CD4-positive, alpha-beta T cell (primary cell): ENCODE results near the gene RRAS2. TPM values are rescaled to one million over a fixed set of nuclear protein-coding genes. Genes with fewer than 3 reads are reported as not detected.

Experiments used
- ATAC-seq: fragments of 200-7000 bp; cut with Tn5 transposase; one replicate; pipeline ENCODE4 v1.10.0; 2022; ENCODE audit warnings: mild to moderate bottlenecking; ENCODE audit not compliant: poor library complexity
- CTCF ChIA-PET: fragments of 350-600 bp; sonication (Branson Sonifier 250); formaldehyde crosslinking; loops from one replicate; lab custom pipeline; 2021; ENCODE audit warnings: antibody characterized with exemption, inconsistent platforms; lab: Charles Lee
- POLR2A ChIA-PET: fragments of 350-600 bp; sonication (Branson Sonifier 250); formaldehyde crosslinking; loops from one replicate; lab custom pipeline; 2021; ENCODE audit warnings: antibody characterized with exemption, inconsistent platforms; lab: Charles Lee
- DNase-seq, 14 experiments: peaks; one replicate each; pipeline ENCODE4 v3.0.0-alpha.2; 2013 to 2020; ENCODE audit warnings: mixed read lengths in 2 of 14
- H3K27ac ChIP-seq, 2 donors: one replicate each; pipeline versions ENCODE4 v1.5.1 to v1.7.0; 2013; ENCODE audit warnings: low read length in 2 of 2, low read depth in 1 of 2, mild to moderate bottlenecking in 1 of 2
- H3K27me3 ChIP-seq, 2 experiments: 1 replicate in 1 of 2; 2 replicates in 1 of 2; pipeline versions ENCODE4 v1.6.1 to v1.7.0; 2013; ENCODE audit warnings: low read length in 2 of 2, control low read depth in 1 of 2, mild to moderate bottlenecking in 1 of 2, moderate library complexity in 1 of 2; ENCODE audit not compliant: insufficient read depth in 2 of 2, control insufficient read depth in 1 of 2
- H3K36me3 ChIP-seq: one replicate; pipeline ENCODE4 v1.6.1; 2013; ENCODE audit warnings: low read length, control low read depth; ENCODE audit not compliant: insufficient read depth
- H3K4me1 ChIP-seq: one replicate; pipeline ENCODE4 v1.6.1; 2013; ENCODE audit warnings: low read length, control low read depth; ENCODE audit not compliant: insufficient read depth
- H3K4me3 ChIP-seq: one replicate; pipeline ENCODE4 v1.5.1; 2013; ENCODE audit warnings: mild to moderate bottlenecking, low read length, moderate library complexity
- H3K9me3 ChIP-seq, 2 experiments: 1 replicate in 1 of 2; 2 replicates in 1 of 2; pipeline versions ENCODE4 v1.6.1 to v1.7.0; 2013; ENCODE audit warnings: low read length in 2 of 2, mild to moderate bottlenecking in 2 of 2, control low read depth in 1 of 2, moderate library complexity in 1 of 2; ENCODE audit not compliant: control insufficient read depth in 1 of 2, insufficient read depth in 1 of 2
- H3K27ac Mint-ChIP-seq: one replicate; pipeline ENCODE4 v1.8.0; 2020; ENCODE audit warnings: mixed read lengths
- H3K27me3 Mint-ChIP-seq: one replicate; pipeline ENCODE4 v1.8.0; 2021; ENCODE audit warnings: mixed read lengths
- H3K36me3 Mint-ChIP-seq: one replicate; pipeline ENCODE4 v1.8.0; 2021; ENCODE audit warnings: low read depth, mixed read lengths
- H3K4me1 Mint-ChIP-seq: one replicate; pipeline ENCODE4 v1.8.0; 2021; ENCODE audit warnings: low read depth, mixed read lengths
- H3K4me3 Mint-ChIP-seq: one replicate; pipeline ENCODE4 v1.8.0; 2020; ENCODE audit warnings: mild to moderate bottlenecking, mixed read lengths
- H3K9me3 Mint-ChIP-seq: one replicate; pipeline ENCODE4 v1.8.0; 2020; ENCODE audit warnings: mixed read lengths
- CTCF ChIP-seq: fragments of 200-600 bp; IDR thresholded peaks from one replicate; pipeline ENCODE4 v1.8.0; 2022; ENCODE audit warnings: antibody characterized with exemption, mild to moderate bottlenecking
- intact Hi-C, 2 experiments: fragments of 100-400 bp; cut with DNase I in 1 of 2; cut with micrococcal nuclease in 1 of 2; formaldehyde crosslinking; loops; one replicate each; pipeline versions ENCODE4 v1.15.1 to v1.9.0; 2023 to 2025; cut with DNase I, micrococcal nuclease
- total RNA-seq, 174 experiments: library from RNA in 2 of 174; stranded (reverse) in 2 of 174; gene quantifications; one replicate each; pipeline ENCODE4 v1.2.3 and lab custom pipeline; 2021 to 2026

RRAS2 gene
- total RNA-seq, 2 experiments from 2014 or later, result 20.7 to 21.2 TPM

GRCh38 chr11:14342906-14343305, 16.1 kb downstream of the RRAS2 start:
- peaks cover 8% of the 10 kb centered on the region for H3K36me3 Mint-ChIP-seq
- no peak overlapping the region for H3K27ac ChIP-seq
- H3K4me3 ChIP-seq, result no peak overlapping the region
- CTCF ChIA-PET, result no interaction called here
- H3K27me3 Mint-ChIP-seq, result no peaks in the 10 kb centered on the region
- H3K27me3 ChIP-seq, result no peaks in the 10 kb centered on the region
- intact Hi-C loops, result no loop called here
- H3K4me3 Mint-ChIP-seq, result no peak overlapping the region
- no peak overlapping the region for H3K27ac Mint-ChIP-seq
- peaks cover 7 to 11% of the 10 kb centered on the region in 2 experiments for H3K9me3 ChIP-seq
- no peaks in the 10 kb centered on the region for H3K4me1 ChIP-seq
- peaks cover 5% of the 10 kb centered on the region for H3K9me3 Mint-ChIP-seq
- no peak for TF ChIP-seq CTCF
- peaks cover 23% of the 10 kb centered on the region for H3K4me1 Mint-ChIP-seq
- H3K36me3 ChIP-seq, result no peaks in the 10 kb centered on the region
- ATAC-seq (no peak), DNase-seq (no peak)
- POLR2A ChIA-PET, result interaction anchor here (1.3 kb wide), 1 partner anchor 15 kb away, joined by 3 read pairs; no protein-coding TSS in a partner anchor

- Histone ChIP-seq H3K27me3 (no peaks in the 10 kb centered on the region), H3K4me1 (no peaks in the 10 kb centered on the region), H3K9me3 (peaks cover 7 to 14% of the 10 kb centered on the region in 2 experiments), H3K4me3 (no peak overlapping the region), H3K36me3 (no peaks in the 10 kb centered on the region), H3K27ac (no peak overlapping the region)
- no peak overlapping the region for H3K4me3 Mint-ChIP-seq
- H3K4me1 Mint-ChIP-seq, result peaks cover 27% of the 10 kb centered on the region
- intact Hi-C loops, result no loop called here
- DNase-seq (no peak), ATAC-seq (no peak)
- peaks cover 10% of the 10 kb centered on the region for H3K36me3 Mint-ChIP-seq
- no peak overlapping the region for H3K27ac Mint-ChIP-seq
- H3K27me3 Mint-ChIP-seq, result no peaks in the 10 kb centered on the region
- peaks cover 9% of the 10 kb centered on the region for H3K9me3 Mint-ChIP-seq
- POLR2A ChIA-PET, result interaction anchor here (1.3 kb wide), 1 partner anchor 16 kb away, joined by 3 read pairs; no protein-coding TSS in a partner anchor
- CTCF ChIA-PET, result no interaction called here
- no peak for TF ChIP-seq CTCF
These were observed 17.0 kb downstream of the RRAS2 start for GRCh38 chr11:14341968-14342367.

- no peak overlapping the region for H3K27ac Mint-ChIP-seq
- no peak overlapping the region for H3K27ac ChIP-seq
- no peak for TF ChIP-seq CTCF
- peaks cover 14% of the 10 kb centered on the region for H3K36me3 Mint-ChIP-seq
- no peaks in the 10 kb centered on the region for H3K36me3 ChIP-seq
- H3K9me3 Mint-ChIP-seq, result peaks cover 12% of the 10 kb centered on the region
- peaks cover 26% of the 10 kb centered on the region for H3K4me1 Mint-ChIP-seq
- no peaks in the 10 kb centered on the region for H3K27me3 Mint-ChIP-seq
- DNase-seq (no peak), ATAC-seq (no peak)
- POLR2A ChIA-PET, result no interaction called here
- H3K27me3 ChIP-seq, result no peaks in the 10 kb centered on the region
- intact Hi-C loops, result no loop called here
- H3K4me3 ChIP-seq, result no peak overlapping the region
- H3K4me1 ChIP-seq, result no peaks in the 10 kb centered on the region
- CTCF ChIA-PET, result no interaction called here
- H3K9me3 ChIP-seq, result peaks cover 7 to 16% of the 10 kb centered on the region in 2 experiments
- no peak overlapping the region for H3K4me3 Mint-ChIP-seq
These were observed 18.3 kb downstream of the RRAS2 start for GRCh38 chr11:14340721-14341120.
